ENCODE results near the gene OXSM.

OXSM gene

GRCh38 chr3:25821746-25822573 is 32.1 kb downstream of the OXSM start:
- TF ChIP-seq CTCF (conservative IDR thresholded peaks at IDR 0.05; ENCODE audit: low read depth, low read length) = no peak
- Histone ChIP-seq H3K79me2 (ENCODE audit: insufficient read depth, low read depth) (no peaks in the 10 kb centered on the region), H3K36me3 (ENCODE audit: insufficient read depth) (no peaks in the 10 kb centered on the region), H3K4me3 (IDR thresholded peaks at IDR 0.05; ENCODE audit: insufficient read depth, low read depth, low read length) (no peak overlapping the region), H4K20me1 (ENCODE audit: insufficient read depth) (no peaks in the 10 kb centered on the region), H3K4me1 (ENCODE audit: low read depth, poor library complexity, severe bottlenecking) (peaks cover 3% of the 10 kb centered on the region), H3K4me2 (no peak overlapping the region), H3K27me3 (ENCODE audit: insufficient read depth, low read depth) (no peaks in the 10 kb centered on the region), H3K9ac (no peak overlapping the region), H3K27ac (no peak overlapping the region), H2AFZ (ENCODE audit: low read depth) (no peak overlapping the region)

DNA sequence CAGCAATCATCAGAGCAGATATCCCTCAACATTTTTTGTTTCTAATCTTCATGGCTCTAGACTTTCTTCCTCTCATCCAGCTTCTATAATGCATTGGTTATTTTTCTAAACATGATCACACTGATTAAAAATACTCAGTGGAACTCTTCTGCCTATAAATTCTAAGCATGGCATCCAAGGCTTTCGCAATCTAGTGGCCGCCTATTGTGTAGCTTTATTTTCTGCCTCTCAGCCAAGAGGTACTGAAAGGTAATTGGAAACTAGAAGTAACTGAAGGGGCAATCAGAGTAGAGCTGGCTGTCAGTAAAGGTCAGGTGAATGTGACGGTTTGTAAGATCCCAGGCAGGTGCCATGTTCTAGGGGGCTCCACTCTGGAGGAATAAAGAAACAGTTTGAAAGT is 33.4 kb downstream of the OXSM start:
- Histone ChIP-seq H3K4me3 (IDR thresholded peaks at IDR 0.05; ENCODE audit: insufficient read depth, low read depth, low read length) (no peak overlapping the region), H3K27ac (no peak overlapping the region), H3K36me3 (ENCODE audit: insufficient read depth) (no peaks in the 10 kb centered on the region), H3K4me1 (ENCODE audit: low read depth, poor library complexity, severe bottlenecking) (no peaks in the 10 kb centered on the region), H3K9ac (no peak overlapping the region), H3K79me2 (ENCODE audit: insufficient read depth, low read depth) (no peaks in the 10 kb centered on the region), H4K20me1 (ENCODE audit: insufficient read depth) (no peaks in the 10 kb centered on the region), H2AFZ (ENCODE audit: low read depth) (no peak overlapping the region), H3K27me3 (ENCODE audit: insufficient read depth, low read depth) (no peaks in the 10 kb centered on the region), H3K4me2 (no peak overlapping the region)
- TF ChIP-seq CTCF (conservative IDR thresholded peaks at IDR 0.05; ENCODE audit: low read depth, low read length) = no peak

DNA sequence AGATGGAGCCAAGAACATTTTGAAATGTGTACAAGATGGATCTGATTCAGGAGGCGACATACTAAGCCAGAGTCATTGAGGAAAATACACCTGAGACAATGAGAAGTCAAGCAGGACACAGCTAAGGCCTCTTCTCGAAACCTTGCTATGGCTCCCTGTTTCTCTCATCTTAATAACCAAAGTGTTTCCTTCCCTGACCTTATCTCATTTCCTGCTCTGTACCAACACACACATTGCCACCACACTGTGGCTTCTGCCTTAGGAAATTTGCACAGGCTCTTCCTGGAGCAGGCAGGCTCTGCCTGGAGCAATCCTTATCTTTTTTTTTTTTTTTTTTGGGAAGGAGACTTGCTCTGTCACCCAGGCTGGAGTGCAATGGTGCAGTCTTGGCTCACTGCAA is 36.6 kb downstream of the OXSM start:
- no peak overlapping the region for H3K9ac ChIP-seq
- H3K27me3 ChIP-seq (ENCODE audit: insufficient read depth, low read depth) = no peaks in the 10 kb centered on the region
- H3K4me2 ChIP-seq = no peak overlapping the region
- no peaks in the 10 kb centered on the region for H4K20me1 ChIP-seq (ENCODE audit: insufficient read depth)
- no peak overlapping the region for H2AFZ ChIP-seq (ENCODE audit: low read depth)
- no peak overlapping the region for H3K4me3 ChIP-seq (IDR thresholded peaks at IDR 0.05; ENCODE audit: insufficient read depth, low read depth, low read length)
- no peaks in the 10 kb centered on the region for H3K36me3 ChIP-seq (ENCODE audit: insufficient read depth)
- H3K4me1 ChIP-seq (ENCODE audit: low read depth, poor library complexity, severe bottlenecking) = peaks cover 17% of the 10 kb centered on the region
- no peak for TF ChIP-seq CTCF (conservative IDR thresholded peaks at IDR 0.05; ENCODE audit: low read depth, low read length)
- H3K79me2 ChIP-seq (ENCODE audit: insufficient read depth, low read depth) = no peaks in the 10 kb centered on the region
- H3K27ac ChIP-seq = no peak overlapping the region

- no peak overlapping the region for H3K4me3 ChIP-seq (IDR thresholded peaks at IDR 0.05; ENCODE audit: insufficient read depth, low read depth, low read length)
- H3K4me1 ChIP-seq (ENCODE audit: low read depth, poor library complexity, severe bottlenecking) = peaks cover 51% of the 10 kb centered on the region
- no peaks in the 10 kb centered on the region for H4K20me1 ChIP-seq (ENCODE audit: insufficient read depth)
- peak overlapping the region; percentile 11; the same call in 1 of the 2 replicates for H3K27ac ChIP-seq
- no peaks in the 10 kb centered on the region for H3K36me3 ChIP-seq (ENCODE audit: insufficient read depth)
- no peaks in the 10 kb centered on the region for H3K79me2 ChIP-seq (ENCODE audit: insufficient read depth, low read depth)
- peak overlapping the region; percentile 13; the same call in 1 of the 2 replicates for H2AFZ ChIP-seq (ENCODE audit: low read depth)
- no peak for TF ChIP-seq CTCF (conservative IDR thresholded peaks at IDR 0.05; ENCODE audit: low read depth, low read length)
- H3K27me3 ChIP-seq (ENCODE audit: insufficient read depth, low read depth) = no peaks in the 10 kb centered on the region
- no peak overlapping the region for H3K9ac ChIP-seq
- H3K4me2 ChIP-seq = peak overlapping the region; percentile 29; the same call in 1 of the 2 replicates
These were observed 40.7 kb downstream of the OXSM start for GRCh38 chr3:25830373-25831280.

All from KMS-11 (cell line).